Stomach smooth muscle (tissue), 2 donors: Measurements from ENCODE around the gene ZCCHC2.

Experiments
- H3K27ac ChIP-seq: one replicate; pipeline ENCODE4 v1.7.0; 2013; ENCODE audit warnings: mild to moderate bottlenecking, low read length, inconsistent platforms
- H3K27me3 ChIP-seq, 2 donors: one replicate each; pipeline ENCODE4 v1.7.0; 2013; ENCODE audit warnings: low read length in 2 of 2; ENCODE audit not compliant: insufficient read depth in 2 of 2, control insufficient read depth in 1 of 2
- H3K36me3 ChIP-seq, 2 donors: one replicate each; pipeline ENCODE4 v1.7.0; 2013; ENCODE audit warnings: low read length in 2 of 2; ENCODE audit not compliant: control insufficient read depth in 2 of 2, insufficient read depth in 2 of 2
- H3K4me1 ChIP-seq: one replicate; pipeline ENCODE4 v1.7.0; 2013; ENCODE audit warnings: low read length; ENCODE audit not compliant: control insufficient read depth, insufficient read depth
- H3K4me3 ChIP-seq, 2 donors: one replicate each; pipeline ENCODE4 v1.7.0; 2013; ENCODE audit warnings: low read length in 2 of 2
- H3K9ac ChIP-seq, 2 donors: one replicate each; pipeline ENCODE4 v1.7.0; 2013; ENCODE audit warnings: low read length in 2 of 2, mild to moderate bottlenecking in 1 of 2
- H3K9me3 ChIP-seq, 2 donors: one replicate each; pipeline ENCODE4 v1.7.0; 2013; ENCODE audit warnings: low read length in 2 of 2; ENCODE audit not compliant: control insufficient read depth in 2 of 2
- donor health status: healthy.
- donor health status: Pancreatic carcinoma.

Gene ZCCHC2

GRCh38 chr18:62625019-62625418 lies 102.2 kb downstream of the ZCCHC2 start:
- no peak overlapping the region for H3K4me3 ChIP-seq
- no peaks in the 10 kb centered on the region for H3K36me3 ChIP-seq
- no peaks in the 10 kb centered on the region for H3K27me3 ChIP-seq
- no peak overlapping the region for H3K9ac ChIP-seq
- no peaks in the 10 kb centered on the region for H3K4me1 ChIP-seq
- no peaks in the 10 kb centered on the region for H3K9me3 ChIP-seq
- H3K27ac ChIP-seq, result no peak overlapping the region
